GM12878 (cell line): ENCODE results near the gene NDRG4. TPM values are rescaled to one million over a fixed set of nuclear protein-coding genes. Genes with fewer than 3 reads are reported as not detected.

Source experiments
- ATAC-seq: fragments of 200-7000 bp; cut with Tn5 transposase; 3 replicates; pipeline ENCODE4 v1.9.1; 2020; ENCODE audit warnings: mild to moderate bottlenecking, moderate library complexity
- BruUV-seq: library from RNA; stranded (reverse); fragments of 400-500 nt; replicated peaks from 2 replicates; lab custom pipeline; 2021; lab: Mats Ljungman, UMichigan
- CTCF ChIA-PET: fragments of 300-600 bp; sonication (Branson Sonifier 250); formaldehyde crosslinking; extraction: SDS; loops from one replicate; lab custom pipeline; 2021; ENCODE audit warnings: inconsistent platforms; lab: Yijun Ruan, JAX
- POLR2A ChIA-PET: fragments of 350-600 bp; formaldehyde crosslinking; extraction: SDS; loops from one replicate; lab custom pipeline; 2021; ENCODE audit warnings: inconsistent platforms; lab: Charles Lee
- RAD21 ChIA-PET: fragments of 300-600 bp; sonication (Branson Sonifier 250); formaldehyde crosslinking; loops from one replicate; lab custom pipeline; 2023; ENCODE audit warnings: antibody characterized with exemption; ENCODE audit not compliant: unreplicated experiment; lab: Charles Lee
- SMC1A ChIA-PET: fragments of 300-600 bp; sonication (Branson Sonifier 250); formaldehyde crosslinking; loops from one replicate; lab custom pipeline; 2023; ENCODE audit not compliant: unreplicated experiment, uncharacterized antibody; lab: Charles Lee
- DNase-seq: peaks from one replicate; pipeline ENCODE4 v3.0.0-alpha.2; 2011; ENCODE audit warnings: low read depth, low spot score
- FAIRE-seq: peaks from 3 replicates; lab custom pipeline; 2011; peaks lifted over from hg19 to GRCh38; lab: Jason Lieb, UNC
- H2AFZ ChIP-seq: 2 replicates; pipeline ENCODE4 v1.6.0; 2011; ENCODE audit warnings: low read depth, low read length, control low read depth; ENCODE audit not compliant: control insufficient read depth
- H3K27ac ChIP-seq: 2 replicates; pipeline ENCODE4 v1.5.1; 2011; ENCODE audit warnings: control low read depth; ENCODE audit not compliant: control insufficient read depth, insufficient read depth
- H3K27me3 ChIP-seq, 2 experiments: replicated peaks in 1 of 2; 2 replicates each; pipeline versions ENCODE4 v1.6.0 to v1.6.1; 2011; ENCODE audit warnings: low read length in 1 of 2; ENCODE audit not compliant: control insufficient read depth in 2 of 2, insufficient read depth in 2 of 2
- H3K36me3 ChIP-seq, 2 experiments: 2 replicates each; pipeline ENCODE4 v1.5.1; 2011; ENCODE audit warnings: low read length in 1 of 2; ENCODE audit not compliant: control insufficient read depth in 2 of 2, insufficient read depth in 2 of 2
- H3K4me1 ChIP-seq: 2 replicates; pipeline ENCODE4 v1.6.1; 2011; ENCODE audit warnings: mild to moderate bottlenecking, low read length, moderate library complexity, mixed read lengths; ENCODE audit not compliant: control insufficient read depth, insufficient read depth
- H3K4me2 ChIP-seq: 2 replicates; pipeline ENCODE4 v1.6.0; 2011; ENCODE audit warnings: control low read depth; ENCODE audit not compliant: control insufficient read depth, insufficient read depth
- H3K4me3 ChIP-seq: fragments of 200-600 bp; sonication (generic); 2 replicates; pipeline ENCODE4 v1.5.1; 2016
- H3K79me2 ChIP-seq: 2 replicates; pipeline ENCODE4 v1.6.0; 2011; ENCODE audit warnings: low read length; ENCODE audit not compliant: control insufficient read depth, insufficient read depth
- H3K9ac ChIP-seq: 2 replicates; pipeline ENCODE4 v1.8.0; 2011; ENCODE audit warnings: low read length, control low read depth, mixed read lengths; ENCODE audit not compliant: control insufficient read depth, insufficient read depth
- H3K9me3 ChIP-seq: replicated peaks from 3 replicates; pipeline ENCODE4 v1.5.1; 2011; ENCODE audit warnings: mild to moderate bottlenecking, low read length; ENCODE audit not compliant: control insufficient read depth, insufficient read depth
- H4K20me1 ChIP-seq: 2 replicates; pipeline ENCODE4 v1.6.0; 2011; ENCODE audit not compliant: control insufficient read depth, insufficient read depth
- ASH2L ChIP-seq: fragments of 300-600, 200-600 bp; sonication (generic); IDR thresholded peaks from 2 replicates; pipeline ENCODE4 v1.6.1; 2017; ENCODE audit warnings: low read depth, mild to moderate bottlenecking, borderline replicate concordance
- ATF3 ChIP-seq: IDR thresholded peaks from 2 replicates; pipeline ENCODE4 v1.6.1; 2011; ENCODE audit warnings: low read depth, mild to moderate bottlenecking, low read length, moderate library complexity, borderline replicate concordance; ENCODE audit errors: extremely low read depth
- KDM1A ChIP-seq: fragments of 200-600 bp; sonication (generic); IDR thresholded peaks from 2 replicates; pipeline ENCODE4 v1.6.1; 2016; ENCODE audit warnings: borderline replicate concordance
- NFIC ChIP-seq: IDR thresholded peaks from 2 replicates; pipeline ENCODE4 v1.6.1; 2012; ENCODE audit warnings: low read depth, mild to moderate bottlenecking, inconsistent platforms, low read length, moderate library complexity
- NFXL1 ChIP-seq: fragments of 450-650 bp; IDR thresholded peaks from 2 replicates; pipeline ENCODE4 v1.6.1; 2017; ENCODE audit warnings: antibody characterized with exemption, mild to moderate bottlenecking, borderline replicate concordance
- REST ChIP-seq: IDR thresholded peaks from 2 replicates; pipeline ENCODE4 v1.6.1; 2012; ENCODE audit warnings: mild to moderate bottlenecking, low read depth, low read length
- RFX5 ChIP-seq: IDR thresholded peaks from 2 replicates; pipeline ENCODE4 v1.6.1; 2011; ENCODE audit warnings: low read depth, low read length, improper control_type of control experiment
- ZBTB4 ChIP-seq: fragments of 450-650 bp; formaldehyde crosslinking; IDR thresholded peaks from 2 replicates; pipeline ENCODE4 v1.4.0; 2022; ENCODE audit warnings: mild to moderate bottlenecking, moderate library complexity
- ZBTB40 ChIP-seq: fragments of 450-650 bp; IDR thresholded peaks from 2 replicates; pipeline ENCODE4 v1.6.1; 2016; ENCODE audit warnings: mild to moderate bottlenecking, moderate library complexity, borderline replicate concordance
- ZNF622 ChIP-seq: fragments of 450-650 bp; IDR thresholded peaks from 2 replicates; pipeline ENCODE4 v1.6.1; 2017; ENCODE audit warnings: mild to moderate bottlenecking, inconsistent platforms
- WGBS: methylation state at CpG from one replicate; pipeline ENCODE4 v1.1.6; 2016; ENCODE audit warnings: low lambda C conversion rate; ENCODE audit not compliant: insufficient replicate concordance, insufficient coverage; ENCODE audit errors: missing lambda C conversion rate; 5-methylcytosine and 5-hydroxymethylcytosine counted together
- in situ Hi-C: fragments of 300-500 bp; cut with MboI; formaldehyde crosslinking; loops from 9 replicates; pipeline ENCODE4 v1.14.3; 2018; ENCODE audit warnings: mixed read lengths
- intact Hi-C: fragments of 100-400 bp; cut with micrococcal nuclease; formaldehyde crosslinking; loops from one replicate; pipeline ENCODE4 v1.14.2; 2022; ENCODE audit not compliant: unreplicated experiment
- polyA plus RNA-seq, 11 experiments: library from polyadenylated mRNA; depleted of rRNA in 4 of 11; unstranded in 6 of 11; stranded (reverse) in 5 of 11; fragments of >200 nt; fragmentation: Nextera tagmentation in 4 of 11; fragmentation: Illumina TruSeq in 1 of 11; extraction: Ambion mirVana in 4 of 11; extraction: Trizol in 1 of 11; gene quantifications; 1 replicate in 1 of 11; 2 replicates in 10 of 11; pipeline versions ENCODE4 v1.2.1 to v1.2.3, GENCODE V29; 2011 to 2016; ENCODE audit warnings: inconsistent platforms in 2 of 11, missing spikeins in 2 of 11, low read depth in 1 of 11
- total RNA-seq, 4 experiments: library from RNA; depleted of rRNA in 3 of 4; stranded (reverse); fragments of >200 nt in 3 of 4; fragmentation: Illumina TruSeq in 1 of 4; extraction: Trizol in 1 of 4; gene quantifications; 2 replicates each; pipeline versions ENCODE4 v1.2.1 to v1.2.3, GENCODE V29; 2013 to 2021
- TF ChIP-seq, protein P1 (sequence below): IDR thresholded peaks from 2 replicates; pipeline ENCODE4 v1.6.1; 2011; ENCODE audit warnings: borderline replicate concordance, low read depth, mild to moderate bottlenecking, moderate library complexity, mixed read lengths, low read length; ENCODE audit not compliant: insufficient read depth; ENCODE audit errors: extremely low read length

Gene NDRG4
- total and polyA plus RNA-seq, 10 of the 15 experiments (the other 5 are each of a cell fraction or from before 2014, with no cell fraction given): 0.33 to 3.8 (median 2.5) TPM

GRCh38 chr16:58460219-58460610 is 39.7 kb upstream of the NDRG4 start:
- ChIA-PET CTCF (no interaction called here), SMC1A (no interaction called here), RAD21 (no interaction called here), POLR2A (no interaction called here)
- Histone ChIP-seq H4K20me1 (no peaks in the 10 kb centered on the region), H3K9me3 (no peaks in the 10 kb centered on the region), H2AFZ (no peak overlapping the region), H3K27ac (no peak overlapping the region), H3K4me1 (no peaks in the 10 kb centered on the region), H3K36me3 (no peaks in the 10 kb centered on the region), H3K79me2 (no peaks in the 10 kb centered on the region), H3K4me2 (no peak overlapping the region), H3K4me3 (no peak overlapping the region), H3K9ac (no peak overlapping the region), H3K27me3 (peaks cover 3 to 10% of the 10 kb centered on the region in 2 experiments; a peak in 3 of 4 replicates)
- WGBS: 37% methylated on average over 4 of the region's 4 CpGs
- in situ Hi-C loops (no loop called here), intact Hi-C loops (no loop called here)
- DNase-seq: no peak
- FAIRE-seq: no peak
- no peak for ATAC-seq
- BruUV-seq: no TSS peak
- TF ChIP-seq ZNF622: no peak
- no peak for TF ChIP-seq ZBTB4
- TF ChIP-seq, protein P1, sequence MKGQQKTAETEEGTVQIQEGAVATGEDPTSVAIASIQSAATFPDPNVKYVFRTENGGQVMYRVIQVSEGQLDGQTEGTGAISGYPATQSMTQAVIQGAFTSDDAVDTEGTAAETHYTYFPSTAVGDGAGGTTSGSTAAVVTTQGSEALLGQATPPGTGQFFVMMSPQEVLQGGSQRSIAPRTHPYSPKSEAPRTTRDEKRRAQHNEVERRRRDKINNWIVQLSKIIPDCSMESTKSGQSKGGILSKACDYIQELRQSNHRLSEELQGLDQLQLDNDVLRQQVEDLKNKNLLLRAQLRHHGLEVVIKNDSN: no peak
- no peak for TF ChIP-seq ZBTB40
- TF ChIP-seq REST: no peak
- TF ChIP-seq ASH2L: no peak
- TF ChIP-seq NFXL1: no peak
- no peak for TF ChIP-seq ATF3
- TF ChIP-seq NFIC: no peak
- no peak for TF ChIP-seq KDM1A
- no peak for TF ChIP-seq RFX5
